Neural progenitor cell (in vitro differentiated cells): ENCODE measurements around the gene GLE1. TPM values are rescaled to one million over a fixed set of nuclear protein-coding genes. Genes with fewer than 3 reads are reported as not detected.
"Not testable (repeated sequence)": the region's sequence is repeated elsewhere in the genome, so short reads cannot be mapped to it uniquely, and the experiment has no call there.

Experiments
- DNase-seq: peaks from one replicate; pipeline ENCODE4 v3.0.0-alpha.2; 2016; ENCODE audit warnings: low spot score
- H2AFZ ChIP-seq: fragments of 200-600 bp; sonication (generic); replicated peaks from 2 replicates; pipeline ENCODE4 v1.6.1; 2016; ENCODE audit warnings: antibody characterized with exemption
- H3F3A ChIP-seq: fragments of 200-600 bp; sonication (generic); 2 replicates; pipeline ENCODE4 v1.6.1; 2016; ENCODE audit warnings: antibody characterized with exemption, low read depth
- H3K27ac ChIP-seq: fragments of 200-600 bp; sonication (generic); 2 replicates; pipeline ENCODE4 v1.5.1; 2016; ENCODE audit warnings: mild to moderate bottlenecking
- H3K27me3 ChIP-seq: fragments of 200-600 bp; sonication (generic); 2 replicates; pipeline ENCODE4 v1.6.1; 2016; ENCODE audit warnings: mild to moderate bottlenecking, moderate library complexity
- H3K36me3 ChIP-seq: fragments of 200-600 bp; sonication (generic); 2 replicates; pipeline ENCODE4 v1.5.1; 2016
- H3K4me1 ChIP-seq: fragments of 200-600 bp; sonication (generic); 2 replicates; pipeline ENCODE4 v1.6.1; 2016; ENCODE audit warnings: mixed run types
- H3K4me2 ChIP-seq: fragments of 200-600 bp; sonication (generic); 2 replicates; pipeline ENCODE4 v1.6.1; 2016
- H3K4me3 ChIP-seq: fragments of 200-600 bp; sonication (generic); 2 replicates; pipeline ENCODE4 v1.5.1; 2016
- H3K79me2 ChIP-seq: fragments of 200-600 bp; sonication (generic); 2 replicates; pipeline ENCODE4 v1.6.1; 2016; ENCODE audit warnings: low read depth
- H3K9ac ChIP-seq: fragments of 200-600 bp; sonication (generic); 2 replicates; pipeline ENCODE4 v1.6.1; 2016
- H3K9me3 ChIP-seq: fragments of 200-600 bp; sonication (generic); 2 replicates; pipeline ENCODE4 v1.5.1; 2016; ENCODE audit warnings: low read depth
- H4K20me1 ChIP-seq: fragments of 200-600 bp; sonication (generic); 2 replicates; pipeline ENCODE4 v1.6.1; 2016; ENCODE audit warnings: low read depth
- H3K27ac Mint-ChIP-seq: 3 replicates; pipeline ENCODE4 v1.8.0; 2021; ENCODE audit warnings: mixed read lengths
- H3K27me3 Mint-ChIP-seq: 2 replicates; pipeline ENCODE4 v1.8.0; 2022; ENCODE audit warnings: low read depth, mild to moderate bottlenecking, inconsistent platforms, moderate library complexity, mixed read lengths; ENCODE audit not compliant: insufficient read depth
- H3K36me3 Mint-ChIP-seq: 3 replicates; pipeline ENCODE4 v1.8.0; 2021; ENCODE audit warnings: mixed read lengths
- H3K4me1 Mint-ChIP-seq: 3 replicates; pipeline ENCODE4 v1.8.0; 2021; ENCODE audit warnings: mixed read lengths
- H3K4me3 Mint-ChIP-seq: 3 replicates; pipeline ENCODE4 v1.8.0; 2021; ENCODE audit warnings: mild to moderate bottlenecking, moderate library complexity, mixed read lengths
- H3K9me3 Mint-ChIP-seq: 3 replicates; pipeline ENCODE4 v1.8.0; 2020; ENCODE audit warnings: mixed read lengths
- EZH2 ChIP-seq: fragments of 200-600 bp; sonication (generic); IDR thresholded peaks from 2 replicates; pipeline ENCODE4 v1.6.1; 2017; ENCODE audit warnings: antibody characterized with exemption, mild to moderate bottlenecking, moderate library complexity
- EZH2phosphoT487 ChIP-seq: fragments of 200-600 bp; sonication (generic); IDR thresholded peaks from 2 replicates; pipeline ENCODE4 v1.6.1; 2017; ENCODE audit warnings: antibody characterized with exemption
- total RNA-seq: library from RNA; depleted of rRNA; stranded (reverse); fragments of >200 nt; gene quantifications from 2 replicates; pipeline ENCODE4 v1.2.3, GENCODE V29; 2015; ENCODE audit warnings: low replicate concordance
- TF ChIP-seq, protein P1 (sequence below): fragments of 200-600 bp; sonication (generic); IDR thresholded peaks from 2 replicates; pipeline ENCODE4 v1.5.1; 2017; ENCODE audit warnings: antibody characterized with exemption, mild to moderate bottlenecking

Gene GLE1
- total RNA-seq, 1 donor from 2014 or later = 22.7 TPM

DNA sequence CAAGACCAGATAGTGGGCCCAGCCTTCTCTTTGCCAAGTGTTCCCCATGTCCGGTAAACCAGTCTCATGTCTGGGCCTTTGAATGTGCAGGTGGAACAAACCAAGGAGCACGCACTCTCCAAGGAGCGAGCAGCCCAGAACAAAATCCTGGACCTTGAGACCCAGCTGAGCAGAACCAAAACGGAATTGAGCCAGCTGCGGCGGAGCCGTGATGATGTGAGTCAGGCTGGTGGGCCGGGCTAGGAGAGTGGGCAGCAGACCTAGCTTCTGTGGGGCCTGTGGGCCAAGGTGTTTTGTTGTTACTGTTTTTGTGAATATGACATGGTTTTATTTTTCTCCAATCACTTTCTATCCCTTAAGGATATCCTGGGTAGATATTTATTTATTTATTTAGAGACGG is 5.6 kb upstream of the GLE1 start:
- Mint-ChIP-seq H3K4me3 (no peak overlapping the region), H3K27ac (no peak overlapping the region)
- TF ChIP-seq EZH2phosphoT487 = no peak
- TF ChIP-seq, protein P1, sequence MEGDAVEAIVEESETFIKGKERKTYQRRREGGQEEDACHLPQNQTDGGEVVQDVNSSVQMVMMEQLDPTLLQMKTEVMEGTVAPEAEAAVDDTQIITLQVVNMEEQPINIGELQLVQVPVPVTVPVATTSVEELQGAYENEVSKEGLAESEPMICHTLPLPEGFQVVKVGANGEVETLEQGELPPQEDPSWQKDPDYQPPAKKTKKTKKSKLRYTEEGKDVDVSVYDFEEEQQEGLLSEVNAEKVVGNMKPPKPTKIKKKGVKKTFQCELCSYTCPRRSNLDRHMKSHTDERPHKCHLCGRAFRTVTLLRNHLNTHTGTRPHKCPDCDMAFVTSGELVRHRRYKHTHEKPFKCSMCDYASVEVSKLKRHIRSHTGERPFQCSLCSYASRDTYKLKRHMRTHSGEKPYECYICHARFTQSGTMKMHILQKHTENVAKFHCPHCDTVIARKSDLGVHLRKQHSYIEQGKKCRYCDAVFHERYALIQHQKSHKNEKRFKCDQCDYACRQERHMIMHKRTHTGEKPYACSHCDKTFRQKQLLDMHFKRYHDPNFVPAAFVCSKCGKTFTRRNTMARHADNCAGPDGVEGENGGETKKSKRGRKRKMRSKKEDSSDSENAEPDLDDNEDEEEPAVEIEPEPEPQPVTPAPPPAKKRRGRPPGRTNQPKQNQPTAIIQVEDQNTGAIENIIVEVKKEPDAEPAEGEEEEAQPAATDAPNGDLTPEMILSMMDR = no peak
- TF ChIP-seq EZH2 = no peak

DNA sequence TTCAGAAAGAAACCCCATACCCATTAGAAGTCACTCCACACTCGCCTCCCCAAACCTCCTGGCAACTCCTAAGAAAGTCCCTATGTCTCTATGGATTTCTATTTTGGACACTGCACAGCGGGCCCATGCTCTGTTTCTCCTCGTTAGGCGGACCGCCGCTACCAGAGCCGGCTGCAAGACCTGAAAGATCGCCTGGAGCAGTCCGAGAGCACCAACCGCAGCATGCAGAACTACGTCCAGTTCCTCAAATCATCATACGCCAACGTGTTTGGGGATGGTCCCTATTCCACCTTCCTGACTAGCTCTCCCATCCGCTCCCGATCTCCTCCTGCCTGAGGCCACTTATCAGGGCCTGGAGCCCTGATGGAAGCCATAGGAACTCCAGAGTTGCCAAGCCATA is 4.6 kb upstream of the GLE1 start:
- Mint-ChIP-seq H3K27me3 (peaks cover 2% of the 10 kb centered on the region), H3K27ac (peak overlapping the region; percentile 59)

More for the DNA sequence above, 5.6 kb upstream of the GLE1 start:
- Histone ChIP-seq H3K4me1 (peaks cover 3% of the 10 kb centered on the region), H3K79me2 (no peaks in the 10 kb centered on the region), H3K9me3 (no peaks in the 10 kb centered on the region), H3K36me3 (no peaks in the 10 kb centered on the region), H3K4me2 (no peak overlapping the region), H3K9ac (no peak overlapping the region), H3K4me3 (no peak overlapping the region), H2AFZ (no peak overlapping the region), H3F3A (peaks cover 4% of the 10 kb centered on the region), H3K27me3 (no peaks in the 10 kb centered on the region), H4K20me1 (no peaks in the 10 kb centered on the region), H3K27ac (no peak overlapping the region)
- H3K4me1 Mint-ChIP-seq = peaks cover 2% of the 10 kb centered on the region
- DNase-seq = no peak
- H3K36me3 Mint-ChIP-seq = peaks cover 16% of the 10 kb centered on the region
- H3K27me3 Mint-ChIP-seq = peaks cover 2% of the 10 kb centered on the region
- H3K9me3 Mint-ChIP-seq = no peaks in the 10 kb centered on the region

DNA sequence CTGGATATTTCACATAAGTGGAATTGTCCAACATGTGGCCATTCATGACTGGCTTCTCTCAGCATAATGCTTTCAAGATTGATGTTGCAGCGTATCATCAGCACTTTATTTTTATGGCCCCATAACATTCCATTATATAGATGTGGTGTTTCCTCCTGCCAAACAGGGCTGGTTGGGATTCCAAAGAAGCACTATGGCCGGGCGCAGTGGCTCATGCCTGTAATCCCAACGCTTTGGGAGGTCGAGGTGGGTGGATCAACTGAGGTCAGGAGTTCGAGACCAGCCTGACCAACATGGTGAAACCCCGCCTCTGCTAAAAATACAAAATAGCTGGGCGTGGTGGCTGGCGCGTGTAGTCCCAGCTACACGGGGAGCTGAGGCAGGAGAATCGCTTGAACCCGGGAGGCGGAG is 1.1 kb upstream of the GLE1 start:
- peak overlapping the region; percentile 100 for H3K4me3 Mint-ChIP-seq
- H3K4me2 ChIP-seq = peak overlapping the region; percentile 86

More for the DNA sequence above, 4.6 kb upstream of the GLE1 start:
- no peak for TF ChIP-seq EZH2
- no peak for TF ChIP-seq EZH2phosphoT487
- H3K9me3 Mint-ChIP-seq = no peaks in the 10 kb centered on the region
- Histone ChIP-seq H3K27ac (no peak overlapping the region), H3K9me3 (no peaks in the 10 kb centered on the region), H2AFZ (no peak overlapping the region), H4K20me1 (no peaks in the 10 kb centered on the region), H3K4me1 (peaks cover 4% of the 10 kb centered on the region), H3K4me2 (no peak overlapping the region), H3K4me3 (no peak overlapping the region), H3F3A (peaks cover 4% of the 10 kb centered on the region), H3K79me2 (peaks cover 3% of the 10 kb centered on the region), H3K9ac (no peak overlapping the region), H3K27me3 (no peaks in the 10 kb centered on the region), H3K36me3 (no peaks in the 10 kb centered on the region)
- DNase-seq = no peak
- H3K36me3 Mint-ChIP-seq = peaks cover 13% of the 10 kb centered on the region
- no peak overlapping the region for H3K4me3 Mint-ChIP-seq
- H3K4me1 Mint-ChIP-seq = peaks cover 4% of the 10 kb centered on the region

DNA sequence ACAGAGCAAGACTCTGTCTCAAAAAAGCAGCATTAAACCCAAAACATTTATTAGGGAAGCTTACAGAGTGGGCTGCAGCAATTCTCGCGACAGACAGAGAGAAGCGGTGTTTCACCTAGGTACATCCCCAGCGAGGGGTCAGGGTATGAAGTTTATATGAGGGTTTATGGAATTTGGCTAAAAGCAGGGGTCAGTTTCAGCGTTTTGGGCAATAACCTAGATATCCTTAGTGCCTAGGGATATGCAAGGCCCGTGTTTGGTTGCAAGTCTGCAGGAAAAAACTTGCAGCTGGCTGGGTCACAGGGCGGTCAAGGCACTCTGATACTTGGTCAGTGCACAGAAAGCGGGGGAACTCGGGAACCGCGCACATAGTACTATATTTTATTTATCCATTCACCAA is 649 bp upstream of the GLE1 start:
- no peak overlapping the region for H3K27ac ChIP-seq
- peaks cover 9% of the 10 kb centered on the region for H3K4me1 ChIP-seq
- no peaks in the 10 kb centered on the region for H3K27me3 ChIP-seq
- no peak for TF ChIP-seq EZH2
- no peak for TF ChIP-seq EZH2phosphoT487
- TF ChIP-seq, protein P1 = no peak
- H3K9ac ChIP-seq = no peak overlapping the region
- peaks cover 8% of the 10 kb centered on the region for H3F3A ChIP-seq
- Mint-ChIP-seq H3K4me3 (peak overlapping the region; percentile 100), H3K27ac (no peak overlapping the region), H3K4me1 (peaks cover 11% of the 10 kb centered on the region), H3K36me3 (peaks cover 7% of the 10 kb centered on the region), H3K9me3 (no peaks in the 10 kb centered on the region), H3K27me3 (no peaks in the 10 kb centered on the region)
- no peaks in the 10 kb centered on the region for H3K9me3 ChIP-seq
- DNase-seq = peak; percentile 18
- peak overlapping the region; percentile 90 for H3K4me3 ChIP-seq
- H3K36me3 ChIP-seq = no peaks in the 10 kb centered on the region
- H3K4me2 ChIP-seq = peak overlapping the region; percentile 86
- H3K79me2 ChIP-seq = peaks cover 22% of the 10 kb centered on the region
- peak overlapping the region; percentile 79 for H2AFZ ChIP-seq
- H4K20me1 ChIP-seq = peaks cover 7% of the 10 kb centered on the region

More for the DNA sequence above, 1.1 kb upstream of the GLE1 start:
- H3K36me3 Mint-ChIP-seq, H3F3A ChIP-seq, H2AFZ ChIP-seq, H3K27ac ChIP-seq, H3K9ac ChIP-seq, H3K36me3 ChIP-seq, H3K4me1 ChIP-seq, H3K27me3 ChIP-seq, H3K27me3 Mint-ChIP-seq, H4K20me1 ChIP-seq, H3K4me3 ChIP-seq, H3K9me3 ChIP-seq, H3K9me3 Mint-ChIP-seq, H3K27ac Mint-ChIP-seq, DNase-seq: not testable (repeated sequence)
- peaks cover 11% of the 10 kb centered on the region for H3K4me1 Mint-ChIP-seq
- H3K79me2 ChIP-seq = peaks cover 22% of the 10 kb centered on the region
